HG02610 (cell line): ENCODE data around the gene YWHAB.

ENCODE experiments used
- ATAC-seq: cut with Tn5 transposase; IDR thresholded peaks from one replicate; pipeline ENCODE4 v1.9.1; 2021; ENCODE audit warnings: mild to moderate bottlenecking, moderate library complexity; ENCODE audit not compliant: unreplicated experiment

YWHAB gene

GRCh38 chr20:44950368-44950767 lies 64.9 kb downstream of the YWHAB start:
- ATAC-seq = no peak

DNA sequence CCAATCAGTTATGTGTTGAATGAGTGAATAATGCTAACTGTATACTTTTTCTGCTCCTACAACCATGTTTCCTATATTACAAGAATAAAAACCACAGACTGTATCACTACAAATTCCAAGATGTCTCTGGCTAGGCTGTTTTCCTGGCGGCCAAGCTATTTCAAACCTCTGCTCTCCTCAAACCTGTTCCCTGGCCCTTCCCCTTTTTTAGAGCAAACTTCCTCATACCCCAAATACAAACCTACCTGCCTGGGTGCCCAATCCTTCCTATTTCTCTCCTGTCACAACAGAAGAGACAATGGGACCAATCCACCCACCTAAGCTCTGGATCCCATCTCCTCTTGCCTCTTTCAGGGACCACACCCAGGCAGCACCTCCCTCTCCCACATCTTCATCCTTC lies 67.2 kb downstream of the YWHAB start:
- no peak for ATAC-seq

DNA sequence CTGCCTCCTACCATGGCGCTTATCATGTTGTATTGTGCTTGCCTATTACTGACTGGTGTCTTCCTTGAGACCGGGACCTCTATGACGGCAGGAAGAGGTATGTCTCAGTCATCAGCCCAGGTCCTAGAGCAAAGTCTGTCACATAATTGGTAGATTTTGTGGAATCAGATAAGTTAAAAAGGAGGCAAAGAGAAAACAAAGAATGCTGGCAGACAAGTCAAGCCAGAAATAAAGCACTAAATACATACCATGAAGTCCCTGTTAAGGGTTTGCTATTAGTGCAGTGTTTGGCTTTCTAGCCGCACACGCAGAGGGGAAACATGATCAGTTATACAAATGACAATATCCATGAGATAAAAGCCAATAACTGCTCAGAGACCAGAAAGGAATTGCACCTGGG lies 68.7 kb downstream of the YWHAB start:
- ATAC-seq = no peak

GRCh38 chr20:44955270-44955669 lies 69.8 kb downstream of the YWHAB start:
- ATAC-seq = no peak

DNA sequence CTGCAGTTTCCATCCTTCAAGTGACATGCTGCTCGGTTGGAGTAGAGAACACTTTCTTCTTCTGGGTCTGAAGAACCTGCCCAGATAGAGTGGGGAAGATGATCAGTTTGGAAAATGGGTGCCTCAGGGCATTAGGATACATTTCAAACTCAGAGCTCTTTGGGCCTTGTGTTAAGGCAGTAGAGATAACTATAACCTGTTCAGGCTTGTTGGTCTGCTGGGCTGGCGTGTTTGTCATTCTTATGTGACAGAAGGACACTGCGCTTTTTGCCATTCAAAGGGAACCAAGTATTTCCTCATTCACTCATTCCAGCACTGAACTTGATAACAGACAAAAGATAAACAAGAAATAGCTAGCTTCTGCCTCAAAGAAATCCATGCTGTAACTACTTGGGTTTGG lies 70.9 kb downstream of the YWHAB start:
- no peak for ATAC-seq
